HG03139 (cell line): ENCODE data around the gene TOGARAM2.

ENCODE experiments used
- ATAC-seq: cut with Tn5 transposase; IDR thresholded peaks from one replicate; pipeline ENCODE4 v1.9.1; 2021; ENCODE audit not compliant: unreplicated experiment

TOGARAM2 gene

DNA sequence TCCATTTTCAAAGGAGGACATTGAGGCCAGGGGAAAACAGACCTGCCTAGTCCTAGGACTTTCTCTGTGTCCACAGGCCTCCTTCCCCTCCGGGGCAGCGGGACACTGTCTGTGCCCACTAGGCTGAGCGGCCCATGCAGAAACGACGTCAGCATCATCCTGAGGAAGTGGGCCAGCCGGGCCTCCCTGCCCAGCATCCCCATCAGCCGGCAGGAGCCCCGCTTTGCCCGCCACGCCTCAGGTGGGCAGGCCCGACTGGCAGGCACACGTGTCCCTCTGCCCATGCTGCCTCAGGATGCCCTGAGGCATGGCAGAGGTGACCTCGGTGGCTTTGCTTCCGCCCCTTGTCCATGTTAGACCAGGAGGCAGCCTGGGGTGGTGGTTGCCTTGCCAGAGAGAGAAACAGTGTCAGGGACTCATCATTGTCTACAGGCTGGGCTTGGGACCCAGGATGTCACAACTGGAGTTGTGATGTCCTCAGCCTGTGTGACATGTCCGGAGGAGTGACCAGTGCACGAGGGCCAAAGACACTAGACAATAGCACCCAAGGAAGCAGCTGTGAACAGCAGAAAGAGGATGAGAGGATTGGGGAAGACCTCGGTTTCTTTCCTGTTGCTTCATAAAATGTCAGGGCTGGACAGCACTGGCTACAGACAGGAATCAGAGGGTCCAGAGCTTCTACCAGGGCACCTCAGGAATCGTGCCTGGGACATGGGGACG lies 36.8 kb downstream of the TOGARAM2 start:
- ATAC-seq = no peak

DNA sequence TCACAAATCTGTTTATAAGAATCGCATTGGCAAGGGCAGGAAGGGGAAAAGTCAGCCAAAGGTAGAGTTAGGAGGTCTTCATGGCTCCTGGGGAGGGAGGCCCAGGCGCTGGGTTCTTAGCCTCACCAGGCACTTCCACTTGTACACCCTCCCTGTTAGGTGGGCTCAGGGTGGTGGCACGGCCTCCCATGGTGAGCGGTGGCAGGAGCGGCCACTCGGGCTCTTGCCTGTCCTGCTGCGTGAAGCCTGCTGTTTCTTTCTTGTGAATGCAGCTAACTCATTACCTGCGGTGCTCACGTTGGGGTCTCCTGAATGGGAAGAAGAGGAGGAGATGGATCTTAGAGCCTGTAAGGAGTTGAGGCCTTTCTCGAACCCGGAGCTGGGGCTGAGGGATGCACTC lies 40.8 kb downstream of the TOGARAM2 start:
- ATAC-seq = no peak

DNA sequence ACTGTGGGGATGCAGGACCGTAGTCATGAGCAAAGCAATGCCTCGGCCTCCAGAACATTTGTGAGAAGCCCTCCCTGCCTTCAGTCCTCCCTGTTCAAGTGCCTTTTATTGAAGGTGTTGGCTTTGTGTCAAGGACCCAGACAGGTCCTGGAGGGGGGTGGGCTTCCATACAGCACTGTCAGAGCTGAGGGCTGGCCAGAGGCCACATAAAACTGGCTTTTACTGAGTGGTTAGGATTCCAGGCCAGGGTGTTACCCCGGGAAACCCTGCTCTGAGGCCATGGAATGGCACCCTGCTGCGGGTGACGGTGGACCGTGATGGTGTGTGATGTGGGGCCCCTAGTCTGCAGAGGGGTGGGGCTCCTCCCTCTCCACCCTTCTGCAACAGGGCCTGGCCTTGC lies 41.6 kb downstream of the TOGARAM2 start:
- ATAC-seq = no peak

GRCh38 chr2:29023188-29023587 lies 42.1 kb downstream of the TOGARAM2 start:
- ATAC-seq = no peak

- no peak for ATAC-seq
Measured at GRCh38 chr2:29024882-29025430, 43.9 kb downstream of the TOGARAM2 start.

DNA sequence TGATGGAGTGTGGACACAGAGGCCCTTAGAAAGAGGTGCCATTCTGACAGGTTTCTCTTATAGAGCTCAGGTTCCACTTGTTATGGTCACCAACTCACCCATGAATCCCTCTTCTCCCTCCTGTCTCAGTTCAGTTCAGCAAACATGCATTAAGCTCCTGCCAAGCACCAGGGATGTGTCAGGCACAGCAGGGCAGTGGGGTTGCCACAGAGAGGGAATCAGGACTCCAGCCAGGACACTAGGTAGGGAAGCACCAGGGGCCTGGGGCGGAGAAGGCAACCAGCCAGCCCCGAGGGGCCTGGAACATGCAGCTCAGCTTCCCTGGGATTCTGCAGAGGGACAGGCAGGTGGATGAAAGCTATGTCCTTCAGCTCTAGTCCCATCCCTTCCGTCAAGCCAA lies 44.6 kb downstream of the TOGARAM2 start:
- no peak for ATAC-seq

DNA sequence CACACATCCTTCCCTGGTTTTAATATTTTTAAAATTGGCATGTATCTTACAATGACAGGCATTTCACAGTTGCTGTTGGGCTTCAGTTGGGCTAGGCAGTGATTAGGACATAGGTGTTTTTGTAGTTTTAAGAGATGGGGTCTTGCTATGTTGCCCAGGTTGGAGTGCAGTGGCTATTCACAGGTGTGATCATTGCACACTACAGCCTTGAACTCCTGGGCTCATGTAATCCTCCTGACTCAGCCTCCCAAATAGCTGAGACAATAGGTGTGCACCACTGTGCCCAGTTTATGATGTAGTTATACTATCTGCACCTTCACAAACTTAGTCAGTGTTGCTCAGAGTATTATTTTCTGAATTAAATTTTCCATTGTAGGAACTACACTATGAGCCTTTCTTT lies 49.9 kb downstream of the TOGARAM2 start:
- no peak for ATAC-seq

DNA sequence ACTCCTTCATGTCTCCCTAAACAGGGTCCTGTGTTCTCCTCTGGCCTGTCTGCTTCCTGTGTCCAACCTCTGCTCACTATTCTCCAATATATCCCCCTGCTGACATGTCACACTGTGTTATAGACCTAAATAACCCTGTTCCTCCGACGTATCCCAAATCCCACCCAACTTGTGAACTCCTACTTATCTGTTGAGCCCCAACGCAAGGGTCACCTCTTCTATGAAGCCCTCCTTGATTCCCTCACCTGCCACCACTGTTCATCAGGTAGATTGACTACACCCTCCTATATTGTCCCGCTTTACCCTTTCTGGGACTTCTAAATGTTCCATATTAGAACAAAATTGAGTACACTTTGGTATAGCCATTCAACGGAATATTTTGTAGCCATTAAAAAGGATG lies 51.1 kb downstream of the TOGARAM2 start:
- no peak for ATAC-seq

GRCh38 chr2:29033172-29033571 lies 52.1 kb downstream of the TOGARAM2 start:
- no peak for ATAC-seq

- ATAC-seq = no peak
Measured at GRCh38 chr2:29033656-29034055, 52.6 kb downstream of the TOGARAM2 start.

DNA sequence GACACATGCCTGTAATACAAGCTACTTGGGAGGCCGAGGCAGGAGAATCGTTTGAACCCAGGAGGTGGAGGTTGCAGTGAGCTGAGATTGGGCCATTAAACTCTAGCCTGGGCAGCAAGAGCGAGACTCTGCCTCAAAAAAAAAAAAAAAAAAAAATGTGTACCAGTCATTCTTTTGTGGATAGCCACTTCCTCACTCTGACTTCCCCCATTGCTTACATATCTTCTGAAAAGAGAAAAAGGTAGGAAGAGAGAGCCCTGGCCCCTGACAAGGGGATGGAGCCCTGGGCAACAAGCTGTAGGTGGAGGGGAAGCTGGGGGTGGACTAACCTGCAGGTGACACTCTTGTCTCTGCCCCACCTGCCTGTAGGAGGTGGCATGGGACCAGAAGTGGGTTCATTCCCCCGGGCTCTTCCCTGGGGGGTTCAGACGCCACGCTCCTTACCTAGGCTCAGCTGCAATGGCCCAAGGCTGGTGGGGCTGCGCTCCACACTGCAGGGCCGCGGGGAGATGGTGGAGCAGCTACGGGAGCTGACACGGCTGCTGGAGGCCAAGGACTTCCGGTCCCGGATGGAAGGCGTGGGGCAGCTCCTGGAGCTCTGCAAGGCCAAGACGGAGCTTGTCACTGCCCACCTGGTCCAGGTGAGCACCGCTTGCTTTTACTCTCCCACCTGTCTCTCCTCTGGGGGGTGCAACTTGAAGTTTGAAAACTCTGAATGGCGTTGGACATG lies 54.1 kb downstream of the TOGARAM2 start:
- ATAC-seq = no peak

DNA sequence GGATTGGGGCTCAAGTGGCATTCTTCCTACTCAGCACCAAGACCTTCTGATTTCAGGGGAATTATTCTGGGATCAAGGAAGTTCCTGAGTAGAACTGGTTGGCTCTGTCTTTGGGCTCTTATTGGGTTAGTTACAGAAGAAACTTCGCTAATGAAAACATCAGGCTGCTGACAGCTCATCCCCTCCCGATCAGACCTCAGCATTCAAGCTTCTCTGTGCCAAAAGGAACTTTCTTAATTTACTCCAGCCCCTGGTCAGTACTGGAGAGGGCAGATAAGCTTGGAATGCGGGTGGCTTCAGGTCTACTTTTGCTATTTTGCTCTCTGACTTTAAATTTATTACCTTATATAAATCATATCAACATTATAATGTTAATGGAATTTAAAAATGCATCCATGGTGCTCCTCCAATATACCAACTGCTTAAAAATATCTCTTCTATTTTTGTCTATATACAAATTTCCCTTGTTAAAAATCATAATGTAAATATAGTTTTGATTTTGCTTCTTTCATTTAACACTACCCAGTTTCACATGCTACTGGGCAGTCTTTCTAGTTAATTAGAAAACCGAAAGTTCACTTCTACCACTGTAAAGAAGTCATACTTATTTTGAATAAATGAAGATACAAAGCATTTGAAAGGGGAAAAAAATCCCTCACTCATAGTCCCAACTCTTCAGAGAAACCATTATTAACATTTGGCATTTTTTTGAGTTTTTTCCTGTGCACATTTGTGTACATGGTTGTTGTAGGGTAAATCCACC lies 58.8 kb downstream of the TOGARAM2 start:
- ATAC-seq = no peak

GRCh38 chr2:29040552-29040951 lies 59.5 kb downstream of the TOGARAM2 start:
- ATAC-seq = no peak

GRCh38 chr2:29041161-29041660 lies 60.1 kb downstream of the TOGARAM2 start:
- ATAC-seq = no peak

DNA sequence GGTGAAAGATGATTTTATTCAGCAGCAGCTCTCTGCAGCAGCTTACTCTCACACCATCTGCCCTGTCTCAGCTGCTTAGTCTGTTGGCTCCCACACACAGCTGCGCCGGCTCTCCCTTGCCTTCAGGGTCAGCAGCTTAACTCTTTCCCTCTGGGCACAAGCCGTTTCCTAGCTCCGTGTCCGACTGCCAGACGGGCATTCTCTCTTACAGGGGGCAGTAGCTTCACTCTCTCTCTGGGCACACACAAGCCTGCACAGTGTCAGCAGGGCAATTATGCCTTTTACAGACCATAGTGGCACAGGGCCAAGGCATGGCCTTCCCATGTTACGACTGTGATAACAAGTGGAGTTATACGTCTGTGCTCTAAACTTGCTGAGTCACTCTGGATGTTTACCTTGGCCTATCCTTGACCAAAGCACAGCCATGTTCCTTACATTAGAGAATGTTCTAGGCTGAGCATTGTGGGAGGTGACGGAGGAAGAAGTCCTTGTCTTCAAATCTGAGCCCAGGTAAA lies 61.5 kb downstream of the TOGARAM2 start:
- no peak for ATAC-seq

DNA sequence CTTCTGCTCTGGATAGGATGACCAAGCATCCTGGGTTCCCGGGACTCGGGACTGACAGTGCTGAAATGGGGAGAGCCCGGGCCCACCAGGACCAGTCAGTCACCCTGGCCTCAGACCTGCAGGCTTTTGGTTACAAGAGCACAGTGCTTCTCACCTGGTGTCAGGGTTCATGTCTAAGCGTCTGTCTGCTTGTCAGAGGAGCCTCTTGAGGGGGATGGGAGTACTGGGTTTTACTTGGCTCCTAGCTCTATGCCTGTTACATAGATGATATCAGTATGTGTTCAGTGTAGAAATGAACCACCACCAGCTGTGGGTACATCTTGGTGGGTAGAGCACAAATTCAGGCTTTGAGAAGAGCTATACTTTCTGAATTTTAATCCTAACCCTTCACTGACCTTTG lies 63.4 kb downstream of the TOGARAM2 start:
- no peak for ATAC-seq

DNA sequence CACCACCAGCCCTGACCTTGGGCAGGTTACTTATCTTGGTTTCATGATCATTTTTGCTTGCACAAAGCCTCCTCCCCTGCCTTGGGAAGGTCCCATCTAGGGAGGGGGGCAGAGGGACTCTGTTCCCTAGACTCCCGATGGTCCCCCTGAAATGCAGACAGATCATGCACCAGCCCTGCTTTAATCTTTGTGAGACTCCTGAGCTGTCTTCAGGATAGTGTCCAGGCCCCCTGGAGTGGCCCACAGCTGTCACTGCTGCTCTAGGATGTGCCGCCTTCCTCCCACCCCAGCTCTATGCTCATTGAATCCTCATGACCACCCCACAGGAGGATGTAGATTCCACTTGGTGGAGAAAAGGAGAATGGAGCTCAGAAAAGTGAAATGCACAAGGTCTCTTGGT lies 65.2 kb downstream of the TOGARAM2 start:
- no peak for ATAC-seq

- ATAC-seq = no peak
Measured at GRCh38 chr2:29047083-29047845, 66.2 kb downstream of the TOGARAM2 start.

- no peak for ATAC-seq
Measured at GRCh38 chr2:29050591-29050990, 69.5 kb downstream of the TOGARAM2 start.

DNA sequence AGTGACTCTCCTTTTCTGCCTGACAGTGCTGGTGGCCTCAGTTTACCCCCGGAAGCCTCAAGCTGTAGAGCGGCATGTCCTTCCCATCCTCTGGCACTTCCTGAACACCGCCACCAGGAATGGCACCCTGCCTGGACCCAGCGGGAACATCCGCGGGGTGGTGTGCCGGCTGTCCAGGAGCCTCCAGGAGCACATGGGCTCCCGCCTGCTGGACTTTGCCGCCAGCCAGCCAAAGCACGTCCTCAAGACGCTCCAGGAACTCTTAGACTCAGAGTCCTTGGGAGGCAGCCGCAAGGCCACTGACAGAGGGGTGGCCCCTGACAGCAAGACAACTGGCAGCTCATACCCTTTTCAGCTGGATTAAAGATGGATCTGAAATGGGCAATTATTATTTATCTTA lies 70.6 kb downstream of the TOGARAM2 start:
- ATAC-seq = no peak
